Germinal center (tissue), 1 donor: Measurements from ENCODE around the gene NPR3.
"Not testable (repeated sequence)": the region's sequence is repeated elsewhere in the genome, so short reads cannot be mapped to it uniquely, and the experiment has no call there.

Experiments
- DNase-seq: peaks from one replicate; pipeline ENCODE4 v3.0.0; 2012; ENCODE audit warnings: mixed read lengths, low spot score

NPR3 gene

DNA sequence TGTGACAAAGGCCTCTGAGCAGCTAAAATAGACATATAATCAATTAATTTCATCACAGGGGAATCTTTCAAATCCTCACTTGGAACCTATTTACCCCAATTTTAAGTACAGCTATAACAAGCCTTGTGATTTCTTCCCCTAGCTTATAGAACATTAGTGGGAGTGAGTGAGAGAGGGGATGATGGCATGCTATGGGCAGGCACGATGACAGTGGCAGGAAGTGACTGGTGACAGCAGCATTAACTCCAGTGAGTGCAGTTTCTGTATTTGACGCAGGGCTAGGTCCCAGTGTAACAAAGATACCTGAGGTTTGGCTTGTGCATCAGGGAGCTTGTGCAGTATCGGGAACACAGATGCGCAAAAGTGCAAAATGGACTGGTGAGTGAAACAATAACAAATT, 54.1 kb downstream of the NPR3 start:
- no peak for DNase-seq

DNA sequence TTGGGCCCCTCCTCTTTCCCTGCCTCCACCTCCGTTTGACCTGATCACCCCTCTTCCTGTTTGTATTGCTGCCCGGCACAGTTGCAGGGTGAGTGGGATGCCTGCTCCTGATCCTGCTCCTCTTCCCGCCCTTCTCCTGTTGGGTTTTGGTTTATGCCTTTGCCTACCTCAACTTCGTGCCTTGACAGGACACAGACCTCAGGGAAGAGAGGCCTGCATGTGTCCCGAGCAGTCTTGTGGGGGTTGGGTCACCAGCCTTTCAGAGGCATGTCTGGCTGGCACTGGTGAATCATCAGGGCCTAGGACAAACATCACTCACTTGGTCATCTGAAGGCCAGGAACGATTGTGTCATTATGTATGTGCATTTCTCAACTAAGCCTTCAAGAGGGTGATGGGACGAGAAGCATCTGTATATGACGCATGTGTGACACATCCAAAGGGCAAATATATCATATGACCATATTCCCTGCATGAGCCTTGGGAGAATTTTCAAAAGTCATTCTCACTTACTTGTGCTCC, 56.9 kb downstream of the NPR3 start:
- no peak for DNase-seq

DNA sequence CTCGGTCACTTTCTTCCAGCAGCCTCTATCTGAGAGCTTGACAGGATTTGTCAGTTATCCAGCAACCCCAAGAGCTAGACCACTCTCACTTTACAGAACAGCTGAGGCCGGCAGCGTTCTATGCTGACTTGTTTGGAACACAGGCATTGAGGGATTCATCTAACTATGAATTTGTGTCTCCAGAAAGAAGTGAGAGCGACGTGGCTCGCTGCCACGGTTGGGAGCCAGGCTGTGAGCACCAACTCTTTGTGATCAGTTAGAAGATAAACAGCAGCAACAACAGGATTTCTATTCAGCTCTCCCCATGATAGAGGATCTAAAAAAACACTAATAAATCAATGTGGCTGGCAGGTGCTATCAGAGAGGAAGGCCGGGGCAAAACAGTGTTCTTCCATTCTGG, 58.6 kb downstream of the NPR3 start:
- no peak for DNase-seq

DNA sequence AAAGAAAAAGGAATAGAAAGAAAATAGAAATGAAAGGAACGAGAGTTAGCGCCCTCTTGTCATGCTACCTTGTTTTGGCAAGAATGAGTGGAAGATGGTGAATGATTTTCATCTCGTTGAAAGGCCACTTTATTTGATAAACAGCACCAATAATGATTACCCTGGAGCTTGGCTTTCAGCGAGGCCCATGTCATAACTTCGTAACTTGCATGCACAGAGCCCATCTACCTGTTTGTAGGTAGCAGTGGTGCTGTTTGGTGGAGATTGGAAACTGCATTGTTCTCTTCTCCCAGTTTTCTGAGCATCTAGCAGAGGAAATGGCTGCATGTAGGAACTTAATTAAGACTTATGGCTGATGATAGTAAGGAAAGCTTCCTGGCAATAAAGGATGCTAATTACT, 59.3 kb downstream of the NPR3 start:
- no peak for DNase-seq

DNA sequence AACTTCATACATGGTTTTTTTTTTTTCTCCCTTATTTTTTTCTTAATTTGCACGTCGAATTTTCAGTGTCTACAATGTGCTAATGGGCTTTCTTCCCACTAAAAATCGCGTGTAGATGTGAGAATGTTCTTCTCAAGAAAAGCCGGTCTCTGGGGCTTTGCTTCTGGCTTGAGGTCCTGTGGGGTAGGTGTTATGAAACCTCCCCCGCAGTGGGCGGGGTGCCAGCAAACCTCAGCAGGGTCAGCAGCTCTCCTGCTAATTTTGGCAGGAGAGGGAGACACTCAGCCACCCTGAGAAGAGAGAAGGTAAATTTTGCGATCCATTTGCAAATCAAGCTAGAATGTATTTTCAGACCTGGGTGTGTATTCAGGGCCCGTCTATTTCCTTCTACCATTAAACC, 59.9 kb downstream of the NPR3 start:
- no peak for DNase-seq

DNA sequence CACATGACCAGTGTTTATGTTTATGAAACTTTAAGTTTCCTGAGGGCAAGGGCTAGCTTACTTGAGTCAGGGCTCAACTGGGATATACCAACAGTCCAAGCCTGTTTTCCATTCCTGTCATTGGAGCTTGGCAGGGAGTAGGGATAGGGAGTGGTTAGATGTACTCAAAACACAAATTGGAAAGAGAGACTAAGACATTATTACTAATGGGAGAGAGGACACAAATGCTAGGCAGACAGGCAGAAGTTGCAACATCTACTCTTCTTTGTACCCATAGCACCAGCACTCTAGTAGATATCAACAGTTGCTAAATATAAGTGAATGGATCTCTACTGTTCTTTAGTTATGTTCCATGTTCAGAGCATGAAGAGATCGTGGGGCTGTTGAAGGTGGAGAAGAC, 62.8 kb downstream of the NPR3 start:
- no peak for DNase-seq

DNA sequence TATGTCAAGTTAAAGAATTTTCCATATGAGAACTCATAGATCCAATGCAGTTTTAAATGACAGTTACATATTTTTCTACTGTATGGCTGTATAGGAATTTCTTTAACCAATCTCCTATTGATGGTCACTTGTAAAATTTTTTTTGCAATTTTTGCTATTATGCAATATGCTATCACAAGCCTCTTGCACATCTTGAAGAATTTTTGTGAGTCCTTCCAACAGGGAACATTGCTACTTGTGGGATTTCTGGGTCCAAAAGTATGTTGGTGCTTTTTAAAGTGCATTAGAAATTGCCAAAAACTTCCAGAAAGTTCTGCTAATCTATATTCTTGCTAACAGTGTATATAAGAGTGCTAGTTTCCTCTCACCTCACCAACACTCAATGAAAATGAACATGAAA, 65.1 kb downstream of the NPR3 start:
- DNase-seq = no peak

DNA sequence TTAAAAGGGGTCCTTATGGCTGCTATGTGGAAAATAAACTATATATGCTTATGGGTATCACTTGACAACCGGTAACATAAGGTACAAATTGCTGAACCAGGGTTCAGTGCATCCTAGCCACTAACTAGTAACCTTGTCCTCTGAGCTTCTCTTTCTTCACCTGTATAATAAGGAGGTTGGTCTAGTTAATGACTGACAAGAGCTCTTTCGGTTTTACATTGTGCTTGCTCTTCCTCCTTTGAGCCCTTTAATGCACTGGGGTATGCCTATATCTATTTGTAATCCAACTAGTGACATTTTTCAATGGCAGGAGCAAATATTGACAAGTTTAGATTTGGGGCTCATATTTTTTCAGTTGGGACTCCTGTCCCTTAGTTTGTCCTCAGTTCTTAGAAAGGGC, 66.1 kb downstream of the NPR3 start:
- DNase-seq = no peak

DNA sequence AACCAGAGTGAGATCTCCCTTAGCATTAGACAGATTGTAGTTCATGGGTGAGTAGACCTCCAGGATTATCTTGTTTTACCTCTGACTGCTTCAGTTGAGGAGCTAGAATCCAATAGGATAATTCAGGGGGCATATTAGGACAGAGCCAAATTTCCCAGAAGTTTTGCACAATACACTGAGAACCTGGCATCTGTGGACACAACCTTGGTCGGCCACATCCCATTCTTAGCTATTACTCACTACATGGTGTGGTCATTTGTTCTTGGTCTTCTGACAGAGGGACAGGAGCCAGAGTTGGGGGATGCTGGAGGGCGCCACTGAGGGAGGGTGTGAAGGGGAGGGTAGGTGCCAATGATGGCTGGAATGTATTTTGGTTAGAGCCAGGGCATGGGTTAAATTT, 66.6 kb downstream of the NPR3 start:
- no peak for DNase-seq

DNA sequence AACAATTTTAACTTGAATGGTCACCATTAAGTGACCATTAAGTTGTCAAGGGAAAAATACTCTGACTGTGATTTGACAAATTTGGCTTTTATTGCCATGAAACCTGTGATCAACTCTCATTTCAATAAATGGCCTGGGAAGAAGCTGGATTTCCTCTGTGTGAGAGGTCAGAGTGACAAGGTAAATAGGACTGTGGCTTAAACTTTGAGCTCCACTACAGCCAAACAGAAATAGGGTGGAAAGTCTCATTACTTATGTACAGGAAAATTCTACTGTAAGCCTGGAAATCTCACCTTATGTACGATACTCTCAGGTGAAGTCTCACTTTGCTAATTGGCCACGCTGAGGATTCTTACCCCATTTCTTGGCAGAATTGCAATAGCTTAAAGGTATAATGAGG, 67.3 kb downstream of the NPR3 start:
- DNase-seq = no peak

DNA sequence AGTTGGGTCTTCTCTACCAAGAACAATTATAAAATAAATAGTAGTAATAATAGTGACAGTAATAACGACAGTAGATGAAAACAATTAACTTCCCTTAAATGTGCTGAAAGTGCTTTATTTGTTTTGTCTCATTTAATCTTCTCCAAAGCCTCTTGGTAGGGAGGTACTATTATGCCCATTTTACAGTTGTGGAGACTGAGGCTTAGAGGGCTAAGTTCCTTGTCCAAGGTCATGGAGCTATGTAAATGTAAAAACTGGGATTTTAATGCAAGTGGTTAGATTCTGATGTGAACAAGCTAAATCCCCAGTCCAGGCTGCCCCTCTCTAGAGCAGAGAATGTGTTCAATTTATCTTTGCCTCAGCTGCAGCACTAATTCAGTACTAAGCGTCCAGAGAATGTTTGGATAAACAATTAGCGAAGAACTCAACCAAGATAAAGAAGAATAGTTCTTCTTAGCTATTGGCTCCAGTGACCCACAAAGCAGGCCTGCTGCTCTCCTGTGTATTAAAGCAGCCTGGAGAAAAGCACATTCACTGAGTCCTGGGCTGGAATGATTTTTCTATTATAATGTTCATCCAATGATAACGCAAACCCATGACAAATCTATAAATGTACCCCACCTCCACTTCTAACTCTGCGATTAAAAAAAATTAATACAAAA, 68.8 kb downstream of the NPR3 start:
- no peak for DNase-seq

DNA sequence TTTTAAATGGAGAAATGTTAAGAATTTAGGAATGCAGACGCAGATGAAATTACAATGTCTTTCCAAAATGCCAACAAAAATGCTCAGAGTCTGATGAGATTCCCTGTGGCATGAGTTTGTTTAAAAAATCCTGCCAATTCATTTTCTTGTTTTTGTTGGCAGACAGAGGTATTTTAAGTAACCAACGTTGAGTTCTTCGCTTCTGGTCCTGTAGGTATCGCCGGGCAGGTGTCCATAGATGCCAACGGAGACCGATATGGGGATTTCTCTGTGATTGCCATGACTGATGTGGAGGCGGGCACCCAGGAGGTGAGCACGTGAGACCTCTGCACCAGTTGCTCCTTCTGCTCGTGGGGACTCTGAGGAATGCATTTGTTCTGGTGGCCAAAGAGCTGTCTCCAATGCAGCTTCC, 69.4 kb downstream of the NPR3 start:
- DNase-seq = no peak

DNA sequence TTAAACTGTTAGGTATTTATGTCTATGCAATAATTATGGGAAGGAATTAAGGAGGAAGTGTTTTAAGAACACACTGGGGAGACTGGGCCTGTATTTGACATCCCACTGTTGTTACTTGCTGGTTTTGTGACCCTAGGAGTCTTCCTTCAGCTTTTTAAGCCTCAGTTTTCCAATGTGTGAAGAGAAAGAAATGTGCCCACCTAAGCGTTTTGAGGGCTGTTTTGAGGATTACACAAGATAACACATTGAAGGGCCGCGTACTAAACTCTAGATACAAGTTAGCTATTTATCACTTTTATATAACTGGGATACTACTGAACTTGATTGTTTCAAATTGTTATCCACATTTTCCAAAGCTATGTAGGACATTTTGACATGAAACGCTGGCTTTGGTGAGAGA, 72.5 kb downstream of the NPR3 start:
- no peak for DNase-seq

DNA sequence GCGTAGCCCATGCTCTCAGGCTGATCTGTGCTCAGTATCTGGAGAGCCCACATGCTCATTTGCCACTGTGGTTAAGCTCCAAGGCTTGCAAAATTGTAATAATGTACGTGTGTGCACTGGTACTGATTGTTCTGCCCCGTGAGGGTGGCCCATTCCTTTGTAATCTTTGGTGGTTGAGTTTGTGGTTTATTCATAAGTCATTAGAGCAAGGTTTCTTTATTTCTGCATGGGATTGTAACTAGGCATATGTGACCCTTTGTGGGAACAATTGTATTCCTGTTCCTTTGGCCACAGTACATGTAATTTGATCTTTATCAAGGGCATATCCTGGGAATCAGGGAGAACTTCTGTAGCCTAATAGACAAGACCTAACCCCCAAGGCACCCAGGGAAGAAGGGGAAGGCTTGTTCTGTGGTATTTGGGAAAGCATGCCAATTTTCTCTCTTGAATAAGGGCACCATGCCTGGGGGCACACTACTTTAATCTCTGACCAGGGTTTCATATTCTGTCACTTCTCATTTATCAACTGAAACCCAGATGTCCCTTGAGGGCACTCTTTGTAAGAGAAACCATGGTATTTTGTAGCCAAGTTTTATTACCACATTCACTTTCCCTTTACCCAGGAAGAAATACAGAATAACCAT, 74.6 kb downstream of the NPR3 start:
- DNase-seq = no peak

DNA sequence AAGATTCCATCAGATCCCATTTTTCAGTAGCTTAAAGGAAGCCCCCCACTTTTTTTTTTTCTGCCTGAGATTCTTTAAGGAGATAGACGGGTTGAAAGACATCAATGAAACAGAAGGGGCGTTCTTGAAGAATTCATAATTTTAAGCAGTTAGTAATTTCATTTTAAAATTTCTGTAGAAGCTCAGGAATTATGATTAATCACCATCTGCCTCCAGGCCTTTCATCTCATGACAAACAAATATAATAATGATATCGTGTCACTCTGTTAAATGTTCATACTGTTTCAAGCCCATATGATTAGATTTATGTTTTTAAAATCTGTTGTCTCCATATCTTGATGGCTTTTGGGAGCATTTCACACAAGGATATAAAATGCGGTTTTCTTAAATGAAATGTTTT, 75.2 kb downstream of the NPR3 start:
- DNase-seq = no peak

DNA sequence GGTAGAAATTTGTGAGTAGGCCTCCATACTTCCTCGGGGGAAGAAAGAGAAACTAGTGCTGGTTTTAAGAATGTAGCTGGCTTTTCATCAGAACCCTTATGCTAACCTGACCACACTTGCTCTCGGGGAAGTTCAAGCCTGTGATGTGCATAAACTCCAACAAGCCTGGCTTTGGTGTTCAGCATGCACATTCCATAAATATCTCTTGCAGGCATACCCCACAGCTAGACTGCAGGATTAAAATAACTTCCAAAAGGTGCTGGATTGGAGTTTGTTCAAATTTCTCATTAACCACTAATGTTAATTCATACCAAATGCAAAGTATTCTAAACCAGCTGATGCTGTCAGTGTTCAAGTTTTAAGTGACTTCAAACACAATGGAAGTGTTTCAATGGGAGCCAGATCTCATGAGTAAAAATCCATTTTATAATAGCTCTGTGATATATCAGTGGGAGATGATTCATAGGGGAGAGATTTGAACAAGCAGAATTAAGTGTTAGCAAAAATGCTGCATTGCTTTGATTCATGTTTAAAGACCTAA, 79.4 kb downstream of the NPR3 start:
- no peak for DNase-seq

DNA sequence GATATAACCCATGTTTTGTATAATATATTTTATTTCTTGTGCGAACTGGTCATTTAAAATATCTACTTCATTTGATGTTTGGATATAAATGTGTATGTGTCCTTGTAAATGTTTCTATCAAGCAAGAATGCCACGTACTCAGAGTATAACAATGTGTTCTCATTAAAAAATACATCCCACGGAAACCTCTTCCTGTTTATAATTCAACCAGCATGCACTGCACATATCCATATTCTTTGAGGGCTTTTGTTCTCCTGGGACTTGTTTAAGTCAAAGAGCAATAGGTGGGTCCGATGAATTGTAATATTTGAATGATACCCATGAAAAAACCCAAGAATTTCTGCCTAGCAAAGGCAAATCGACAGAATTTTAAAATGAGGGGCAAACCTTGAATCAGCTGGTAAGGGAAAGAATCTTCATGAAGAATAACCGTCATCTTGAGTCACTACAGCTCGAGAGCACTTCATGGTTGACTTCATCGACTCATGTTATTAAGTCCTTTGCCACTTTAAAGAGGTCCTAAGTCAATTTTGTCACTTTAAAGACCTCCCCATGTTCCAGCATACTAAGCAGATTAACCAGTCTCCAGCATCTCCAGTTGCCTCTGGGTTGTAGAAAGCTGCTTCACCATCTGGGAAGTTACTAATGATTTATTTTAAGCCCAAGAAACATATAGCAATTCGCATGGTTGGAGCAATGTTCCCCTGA, 80.6 kb downstream of the NPR3 start:
- DNase-seq = no peak

DNA sequence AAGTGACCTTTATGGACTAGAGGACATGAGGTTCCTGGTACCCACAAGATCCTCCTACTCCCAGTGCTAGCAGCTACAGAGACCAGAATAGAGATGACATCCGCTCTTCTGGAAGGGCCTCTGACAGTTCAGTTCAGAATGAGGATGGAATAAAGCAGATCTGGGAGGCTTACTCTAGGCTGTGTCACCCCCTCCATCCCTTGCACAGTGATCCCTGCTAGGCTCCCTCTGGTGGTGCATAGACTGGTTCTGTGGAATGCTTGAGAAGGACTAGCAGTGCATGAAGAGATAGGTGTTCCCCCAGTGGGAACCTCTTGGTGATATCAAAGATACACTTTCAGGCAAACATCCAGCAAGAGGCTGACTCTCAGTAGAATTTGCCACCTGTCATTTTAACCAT, 83.0 kb downstream of the NPR3 start:
- no peak for DNase-seq

DNA sequence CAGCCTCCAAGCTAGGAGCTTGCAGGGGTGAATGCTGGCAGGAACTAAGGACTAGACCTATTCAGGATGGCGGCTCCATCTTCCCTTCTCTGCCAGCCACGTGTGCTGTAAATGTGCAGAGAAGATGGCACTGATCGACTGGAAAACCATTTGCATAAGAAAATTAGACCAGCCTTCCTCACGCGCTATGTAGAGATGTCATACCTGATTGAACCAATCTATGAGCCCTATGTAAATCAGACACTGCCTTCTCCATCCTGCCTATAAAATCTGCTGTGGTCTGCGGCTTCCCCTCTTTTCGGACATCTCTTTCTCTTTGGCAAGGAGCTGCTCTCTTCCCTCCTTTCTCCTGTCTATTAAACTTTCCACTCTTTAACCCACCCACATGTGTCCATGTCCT, 91.6 kb downstream of the NPR3 start:
- DNase-seq = no peak

DNA sequence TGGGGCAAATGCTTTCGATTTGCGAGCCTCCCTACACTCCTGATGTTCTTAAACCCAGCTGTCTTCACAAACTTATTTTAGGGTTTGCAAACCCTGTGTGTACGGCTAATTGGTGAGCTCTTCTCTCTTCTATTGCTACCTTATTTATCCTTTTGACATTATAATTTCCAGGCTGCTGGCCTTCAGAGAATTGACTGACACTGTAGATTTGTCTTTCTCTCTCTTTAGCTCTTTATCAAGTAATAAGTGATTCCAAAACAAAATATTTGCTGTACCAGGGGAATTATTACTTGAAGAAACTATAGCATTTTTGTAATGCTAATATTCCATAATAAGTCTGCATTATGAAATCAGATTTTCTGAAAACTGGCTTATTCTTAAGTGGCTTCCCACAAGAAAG, 92.5 kb downstream of the NPR3 start:
- DNase-seq = no peak

DNA sequence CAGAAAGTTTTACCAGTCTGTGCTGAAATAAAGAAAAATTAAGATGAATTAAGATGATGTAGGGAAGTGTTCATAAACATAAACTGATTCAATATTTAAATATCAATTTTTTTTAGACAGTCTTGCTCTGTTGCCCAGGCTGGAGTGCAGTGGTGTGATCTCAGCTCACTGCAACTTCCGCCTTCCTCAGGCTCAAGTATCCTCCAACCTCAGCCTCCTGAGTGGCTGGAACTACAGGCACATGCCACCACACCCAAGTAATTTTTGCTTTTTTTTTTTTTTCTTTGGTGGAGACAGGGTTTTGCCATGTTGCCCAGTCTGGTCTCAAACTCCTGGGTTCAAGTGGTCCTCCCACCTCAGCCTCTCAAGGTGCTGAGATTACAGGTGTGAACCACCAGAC, 94.3 kb downstream of the NPR3 start:
- not testable (repeated sequence) for DNase-seq

DNA sequence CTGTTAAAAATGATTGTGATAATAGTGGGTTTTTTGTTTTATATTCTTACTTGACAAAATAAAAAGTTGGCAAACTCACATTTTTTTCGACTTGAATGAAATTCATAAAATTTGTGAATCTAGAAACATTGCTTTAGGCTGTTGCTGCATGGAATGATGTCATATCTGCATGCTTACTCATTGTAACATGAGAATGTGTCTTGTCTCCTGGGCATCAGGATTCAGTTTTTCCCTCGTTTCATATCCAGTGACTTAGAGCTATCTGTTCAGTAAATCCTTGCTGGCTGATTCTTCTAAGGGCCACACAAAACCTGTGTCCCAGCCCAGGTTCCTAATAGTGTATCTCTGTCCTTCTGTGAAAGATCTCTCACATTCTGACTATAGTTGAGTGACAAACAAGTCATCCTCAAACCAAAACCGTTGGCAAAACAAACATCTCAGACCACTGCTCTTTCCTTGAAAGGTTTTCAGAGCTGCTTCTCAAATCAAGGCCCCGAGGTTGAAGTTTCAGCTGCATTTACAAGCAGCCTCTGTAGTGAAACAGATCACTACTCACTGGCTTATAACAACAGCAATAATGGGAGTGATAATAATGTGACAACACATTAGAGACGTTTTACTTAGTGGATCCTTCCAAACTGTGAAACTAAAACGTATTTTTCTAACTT, 95.0 kb downstream of the NPR3 start:
- no peak for DNase-seq

DNA sequence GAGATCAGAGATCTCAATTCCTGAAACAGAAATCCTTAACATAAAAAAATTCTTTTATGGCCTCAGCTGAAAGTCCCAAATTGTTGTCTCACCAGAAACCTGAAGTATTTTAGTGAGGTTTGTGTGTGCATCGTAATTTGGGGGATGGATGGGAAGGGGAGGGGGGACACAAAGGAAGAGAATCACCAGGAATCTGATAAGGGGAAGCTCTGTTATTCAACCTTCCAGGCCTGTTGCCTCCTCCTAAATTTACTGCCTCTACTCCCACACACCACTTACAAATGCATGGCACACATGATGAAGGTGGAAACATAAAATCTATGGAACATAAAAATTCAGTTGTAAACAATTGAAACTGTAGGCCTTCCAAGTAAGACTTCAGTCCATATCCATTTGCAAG, 97.7 kb downstream of the NPR3 start:
- DNase-seq = no peak
